PC-9 (cell line): ENCODE data around the gene RPTOR.

Experiments used
- CTCF ChIP-seq: fragments of 200-600 bp; sonication (generic); conservative IDR thresholded peaks from 2 replicates; pipeline ENCODE4 v1.6.1; 2017; ENCODE audit warnings: mixed run types, antibody characterized with exemption, mild to moderate bottlenecking, moderate library complexity
- EZH2 ChIP-seq: fragments of 200-600 bp; sonication (generic); IDR thresholded peaks from 2 replicates; pipeline ENCODE4 v1.8.0; 2017; ENCODE audit warnings: antibody characterized with exemption, low read depth

GRCh38 chr17:80582165-80582564 lies 37.5 kb downstream of the RPTOR start:
- TF ChIP-seq EZH2 = no peak
- no peak for TF ChIP-seq CTCF
